Chondrocyte (in vitro differentiated cells): ENCODE measurements around the gene ASB1. TPM values are rescaled to one million over a fixed set of nuclear protein-coding genes. Genes with fewer than 3 reads are reported as not detected.
A peak's percentile ranks its signal among the peaks of the same experiment; 100 is the strongest.

Experiments
- DNase-seq: peaks from one replicate; pipeline ENCODE4 v3.0.0; 2021; ENCODE audit warnings: mixed read lengths, low spot score
- H3K27ac Mint-ChIP-seq: one replicate; pipeline ENCODE4 v1.8.0; 2021; ENCODE audit warnings: mild to moderate bottlenecking, moderate library complexity, mixed read lengths; ENCODE audit not compliant: unreplicated experiment
- H3K27me3 Mint-ChIP-seq: 2 replicates; pipeline ENCODE4 v1.8.0; 2021; ENCODE audit warnings: low read depth, mixed read lengths
- H3K36me3 Mint-ChIP-seq: 2 replicates; pipeline ENCODE4 v1.8.0; 2021; ENCODE audit warnings: low read depth, mixed read lengths
- H3K4me1 Mint-ChIP-seq: 2 replicates; pipeline ENCODE4 v1.8.0; 2021; ENCODE audit warnings: low read depth, mild to moderate bottlenecking, mixed read lengths
- H3K4me3 Mint-ChIP-seq: one replicate; pipeline ENCODE4 v1.8.0; 2021; ENCODE audit warnings: mild to moderate bottlenecking, moderate library complexity, mixed read lengths; ENCODE audit not compliant: unreplicated experiment
- H3K9me3 Mint-ChIP-seq: 2 replicates; pipeline ENCODE4 v1.8.0; 2021; ENCODE audit warnings: low read depth, mixed read lengths
- total RNA-seq: library from RNA; stranded (reverse); gene quantifications from 3 replicates; pipeline ENCODE4 v1.2.1, GENCODE V29; 2021
- TF ChIP-seq, protein P1 (sequence below): fragments of 200-600 bp; sonication (generic); IDR thresholded peaks from 2 replicates; pipeline ENCODE4 v1.5.0; 2021; ENCODE audit warnings: antibody characterized with exemption, mild to moderate bottlenecking, moderate library complexity

The ASB1 gene
- total RNA-seq, 1 donor from 2014 or later: 31.0 TPM

DNA sequence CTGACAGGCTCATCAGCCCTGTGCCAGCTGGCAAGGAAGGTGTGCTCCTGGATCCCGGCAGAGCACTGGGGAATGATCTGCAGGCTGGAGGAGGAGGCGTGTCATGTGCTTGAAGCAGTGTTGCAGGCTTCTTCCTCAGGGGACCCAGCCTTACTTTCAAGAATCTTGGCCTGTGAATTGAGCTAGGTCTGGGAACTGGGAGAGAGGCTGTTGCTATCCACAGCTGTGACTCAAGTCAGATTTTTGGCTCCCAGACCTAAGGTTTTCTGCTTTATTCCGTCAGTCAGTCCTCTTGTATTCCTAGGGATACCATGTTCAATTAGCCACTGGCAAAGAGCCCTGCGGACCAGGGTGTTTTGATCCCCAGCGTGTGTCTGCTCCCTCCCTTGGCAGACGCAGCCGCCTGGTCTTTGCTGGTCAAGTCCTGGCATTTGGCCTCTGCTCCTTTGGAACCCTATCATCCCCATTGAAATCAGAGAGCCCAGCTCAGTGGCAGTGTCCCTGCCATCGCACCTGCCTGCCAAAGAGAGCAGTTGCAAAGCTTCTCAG is 32.4 kb downstream of the ASB1 start:
- Mint-ChIP-seq H3K27me3 (no peaks in the 10 kb centered on the region), H3K27ac (no peak overlapping the region), H3K4me3 (no peak overlapping the region), H3K4me1 (peaks cover 3% of the 10 kb centered on the region), H3K9me3 (peaks cover 16% of the 10 kb centered on the region), H3K36me3 (peaks cover 7% of the 10 kb centered on the region)
- TF ChIP-seq, protein P1, sequence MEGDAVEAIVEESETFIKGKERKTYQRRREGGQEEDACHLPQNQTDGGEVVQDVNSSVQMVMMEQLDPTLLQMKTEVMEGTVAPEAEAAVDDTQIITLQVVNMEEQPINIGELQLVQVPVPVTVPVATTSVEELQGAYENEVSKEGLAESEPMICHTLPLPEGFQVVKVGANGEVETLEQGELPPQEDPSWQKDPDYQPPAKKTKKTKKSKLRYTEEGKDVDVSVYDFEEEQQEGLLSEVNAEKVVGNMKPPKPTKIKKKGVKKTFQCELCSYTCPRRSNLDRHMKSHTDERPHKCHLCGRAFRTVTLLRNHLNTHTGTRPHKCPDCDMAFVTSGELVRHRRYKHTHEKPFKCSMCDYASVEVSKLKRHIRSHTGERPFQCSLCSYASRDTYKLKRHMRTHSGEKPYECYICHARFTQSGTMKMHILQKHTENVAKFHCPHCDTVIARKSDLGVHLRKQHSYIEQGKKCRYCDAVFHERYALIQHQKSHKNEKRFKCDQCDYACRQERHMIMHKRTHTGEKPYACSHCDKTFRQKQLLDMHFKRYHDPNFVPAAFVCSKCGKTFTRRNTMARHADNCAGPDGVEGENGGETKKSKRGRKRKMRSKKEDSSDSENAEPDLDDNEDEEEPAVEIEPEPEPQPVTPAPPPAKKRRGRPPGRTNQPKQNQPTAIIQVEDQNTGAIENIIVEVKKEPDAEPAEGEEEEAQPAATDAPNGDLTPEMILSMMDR: no peak
- DNase-seq: no peak

DNA sequence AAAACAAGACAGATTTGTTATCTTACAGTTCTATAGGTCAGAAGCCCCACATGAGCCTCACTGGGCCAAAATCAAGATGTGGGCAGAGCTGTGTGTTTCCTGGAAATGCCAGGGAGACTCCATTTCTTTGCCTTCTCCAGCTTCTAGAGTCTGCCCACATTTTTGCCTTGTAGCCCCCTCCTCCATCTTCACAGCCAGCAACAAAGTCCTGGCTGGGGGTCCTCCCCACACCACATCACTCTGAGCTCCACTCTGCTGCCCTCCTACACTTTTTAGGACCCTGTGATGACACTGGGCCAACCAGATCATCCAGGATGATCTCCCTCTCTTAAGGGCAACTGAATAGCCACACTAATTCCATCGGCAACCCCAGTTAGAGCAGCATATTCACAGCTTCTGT is 34.3 kb downstream of the ASB1 start:
- no peak overlapping the region for H3K4me3 Mint-ChIP-seq
- H3K36me3 Mint-ChIP-seq: peaks cover 7% of the 10 kb centered on the region
- H3K4me1 Mint-ChIP-seq: peaks cover 3% of the 10 kb centered on the region
- H3K27ac Mint-ChIP-seq: no peak overlapping the region
- H3K27me3 Mint-ChIP-seq: no peaks in the 10 kb centered on the region
- TF ChIP-seq, protein P1: no peak
- DNase-seq: no peak
- H3K9me3 Mint-ChIP-seq: peaks cover 8% of the 10 kb centered on the region

DNA sequence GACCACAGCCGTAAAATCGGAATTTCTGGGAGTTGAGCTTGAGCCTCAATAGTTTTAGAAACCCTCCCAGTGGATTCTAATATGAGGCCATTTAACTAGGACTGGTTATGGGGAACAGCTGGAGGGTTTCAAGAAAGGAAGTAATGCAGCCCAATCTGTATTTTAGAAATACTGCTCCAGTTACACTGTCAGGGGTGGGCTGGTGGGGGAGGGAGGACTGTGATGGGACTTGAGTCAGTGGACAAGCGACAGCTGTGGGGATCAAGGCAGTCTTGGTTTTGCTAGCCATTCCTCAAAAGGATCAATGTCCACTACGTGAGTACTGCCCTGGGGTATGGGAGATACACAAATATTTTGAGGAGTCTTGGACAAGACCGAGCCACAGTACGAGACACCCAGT is 34.8 kb downstream of the ASB1 start:
- Mint-ChIP-seq H3K9me3 (peaks cover 4% of the 10 kb centered on the region), H3K27ac (no peak overlapping the region), H3K27me3 (no peaks in the 10 kb centered on the region), H3K36me3 (peaks cover 3% of the 10 kb centered on the region), H3K4me3 (no peak overlapping the region), H3K4me1 (peaks cover 3% of the 10 kb centered on the region)
- DNase-seq: no peak
- TF ChIP-seq, protein P1: no peak

DNA sequence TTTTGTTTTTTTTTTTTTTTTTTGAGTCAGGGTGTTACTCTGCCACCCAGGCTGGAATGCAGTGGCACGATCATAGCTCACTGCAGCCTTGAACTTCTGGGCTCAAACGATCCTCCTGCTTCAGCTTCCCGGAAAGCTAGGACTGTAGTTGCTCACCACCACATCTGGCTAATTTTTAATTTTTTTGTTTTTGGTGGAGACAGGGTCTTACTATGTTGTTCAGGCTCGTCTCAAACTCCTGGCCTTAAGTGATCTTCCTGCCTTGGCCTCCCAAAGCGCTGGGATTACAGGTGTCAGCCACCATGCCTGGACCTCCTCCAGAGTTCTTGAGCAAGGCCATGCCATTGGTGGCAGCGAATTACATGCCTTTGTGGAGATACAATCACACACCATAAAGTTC is 35.2 kb downstream of the ASB1 start:
- Mint-ChIP-seq H3K4me3 (no peak overlapping the region), H3K36me3 (peaks cover 1% of the 10 kb centered on the region), H3K4me1 (peaks cover 3% of the 10 kb centered on the region), H3K9me3 (no peaks in the 10 kb centered on the region), H3K27me3 (no peaks in the 10 kb centered on the region), H3K27ac (no peak overlapping the region)
- no peak for DNase-seq
- TF ChIP-seq, protein P1: no peak

DNA sequence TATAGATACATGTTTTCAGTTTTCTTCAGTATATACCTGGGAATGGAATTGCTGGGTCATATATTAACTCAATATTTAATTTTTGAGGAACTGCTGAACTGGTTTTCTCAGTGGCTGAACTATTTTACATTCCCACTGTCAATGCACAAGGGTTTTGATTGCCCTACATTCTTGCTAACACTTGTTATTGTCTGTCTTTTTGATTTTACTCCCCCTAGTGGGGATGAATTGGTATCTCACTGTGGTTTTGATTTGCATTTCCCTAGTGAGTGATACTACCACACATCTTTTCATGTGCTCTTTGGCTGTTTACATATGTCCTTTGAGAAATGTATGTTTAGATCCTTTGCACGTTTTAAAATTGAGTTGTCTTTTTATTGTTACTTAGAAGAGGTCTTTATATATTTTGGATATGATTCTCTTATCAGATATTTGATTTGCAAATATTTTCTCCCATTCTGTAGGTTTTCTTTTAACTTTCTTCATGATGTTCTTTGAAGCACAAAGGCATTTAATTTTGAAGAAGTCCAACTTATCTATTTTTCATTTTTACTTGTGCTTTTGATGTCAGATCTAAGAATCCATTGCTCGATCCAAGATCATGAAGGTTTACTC is 36.2 kb downstream of the ASB1 start:
- no peak overlapping the region for H3K27ac Mint-ChIP-seq
- no peaks in the 10 kb centered on the region for H3K27me3 Mint-ChIP-seq
- TF ChIP-seq, protein P1: peak; percentile 86
- H3K4me3 Mint-ChIP-seq: no peak overlapping the region
- peaks cover 2% of the 10 kb centered on the region for H3K9me3 Mint-ChIP-seq
- DNase-seq: no peak
- H3K4me1 Mint-ChIP-seq: peaks cover 6% of the 10 kb centered on the region
- peaks cover 1% of the 10 kb centered on the region for H3K36me3 Mint-ChIP-seq
